ENCODE measurements around the gene TRIM13. TPM values are rescaled to one million over a fixed set of nuclear protein-coding genes. Genes with fewer than 3 reads are reported as not detected.
A peak's percentile ranks its signal among the peaks of the same experiment; 100 is the strongest.

TRIM13 gene
- total RNA-seq, 2 donors from 2014 or later = 18.0 to 20.9 TPM

DNA sequence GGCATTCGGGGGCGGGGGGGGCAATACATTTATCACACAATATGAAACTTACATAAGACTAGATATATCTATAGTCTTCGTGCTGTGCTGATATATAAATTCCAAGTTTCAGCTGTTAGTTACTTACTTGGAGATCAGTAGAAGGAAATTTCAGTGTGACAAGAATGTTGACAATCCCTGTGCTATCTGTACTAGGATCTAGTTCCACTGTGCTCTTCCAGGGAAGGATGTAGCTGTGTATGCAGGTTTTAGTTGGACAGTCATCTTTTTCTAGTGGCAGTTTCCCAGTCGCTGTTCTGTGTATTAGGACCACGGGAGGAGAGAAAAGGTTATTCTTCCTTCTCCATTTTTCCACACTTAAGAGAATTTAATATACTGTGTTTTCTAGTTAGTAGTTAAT lies 3.2 kb upstream of the TRIM13 start:
- DNase-seq (ENCODE audit: low spot score) = no peak
- intact Hi-C loops (cut with DNase I) = no loop called here

- intact Hi-C loops (cut with DNase I) = loop anchor here in 1 of 2 donors (5.0 kb wide), 2 partner anchors 87 to 127 kb away; no protein-coding TSS in a partner anchor
These were observed 1.2 kb upstream of the TRIM13 start for GRCh38 chr13:49995625-49996101.

GRCh38 chr13:49996161-49996915 lies 504 bp upstream of the TRIM13 start:
- DNase-seq (ENCODE audit: low spot score) = peak; percentile 97
- intact Hi-C loops (cut with DNase I) = loop anchor here in 1 of 2 donors (5.0 kb wide), 2 partner anchors 86 to 126 kb away; no protein-coding TSS in a partner anchor

More at GRCh38 chr13:49995625-49996101, 1.2 kb upstream of the TRIM13 start:
- DNase-seq (ENCODE audit: low spot score) = no peak

DNA sequence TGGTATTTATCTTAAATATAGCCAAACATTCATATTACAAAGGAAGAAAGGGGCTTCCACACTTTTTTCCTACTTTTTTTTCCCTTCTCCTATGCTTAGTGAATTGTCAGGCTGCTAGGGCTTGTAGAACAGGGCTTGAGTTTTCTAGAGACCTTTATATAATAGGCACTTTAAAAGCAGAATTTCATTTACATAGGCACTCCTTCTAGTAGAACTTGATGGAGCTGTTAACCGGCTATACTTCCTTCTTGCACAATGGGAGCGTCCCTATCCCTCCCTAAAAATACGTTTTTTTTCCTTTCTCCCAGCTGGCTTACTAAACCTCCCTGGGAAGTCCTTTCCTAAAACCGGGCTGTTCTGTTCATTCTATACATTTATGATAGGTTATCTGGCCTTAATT lies 1.1 kb downstream of the TRIM13 start:
- intact Hi-C loops (cut with DNase I) = loop anchor here in 1 of 2 donors (5.0 kb wide), 2 partner anchors 84 to 124 kb away; no protein-coding TSS in a partner anchor
- DNase-seq (ENCODE audit: low spot score) = no peak

GRCh38 chr13:49998714-49999624 lies 2.1 kb downstream of the TRIM13 start:
- DNase-seq (ENCODE audit: low spot score) = no peak
- intact Hi-C loops (cut with DNase I) = loop anchor here in 1 of 2 donors (5.0 kb wide), 2 partner anchors 83 to 123 kb away; no protein-coding TSS in a partner anchor

GRCh38 chr13:50001287-50001686 lies 4.4 kb downstream of the TRIM13 start:
- no peak for DNase-seq (ENCODE audit: low spot score)
- intact Hi-C loops (cut with DNase I) = no loop called here

- intact Hi-C loops (cut with DNase I) = no loop called here
- DNase-seq (ENCODE audit: low spot score) = no peak
These were observed 9.7 kb downstream of the TRIM13 start for GRCh38 chr13:50006426-50007135.

- DNase-seq (ENCODE audit: low spot score) = no peak
- intact Hi-C loops (cut with DNase I) = no loop called here
These were observed 14.6 kb downstream of the TRIM13 start for GRCh38 chr13:50011461-50011860.

DNA sequence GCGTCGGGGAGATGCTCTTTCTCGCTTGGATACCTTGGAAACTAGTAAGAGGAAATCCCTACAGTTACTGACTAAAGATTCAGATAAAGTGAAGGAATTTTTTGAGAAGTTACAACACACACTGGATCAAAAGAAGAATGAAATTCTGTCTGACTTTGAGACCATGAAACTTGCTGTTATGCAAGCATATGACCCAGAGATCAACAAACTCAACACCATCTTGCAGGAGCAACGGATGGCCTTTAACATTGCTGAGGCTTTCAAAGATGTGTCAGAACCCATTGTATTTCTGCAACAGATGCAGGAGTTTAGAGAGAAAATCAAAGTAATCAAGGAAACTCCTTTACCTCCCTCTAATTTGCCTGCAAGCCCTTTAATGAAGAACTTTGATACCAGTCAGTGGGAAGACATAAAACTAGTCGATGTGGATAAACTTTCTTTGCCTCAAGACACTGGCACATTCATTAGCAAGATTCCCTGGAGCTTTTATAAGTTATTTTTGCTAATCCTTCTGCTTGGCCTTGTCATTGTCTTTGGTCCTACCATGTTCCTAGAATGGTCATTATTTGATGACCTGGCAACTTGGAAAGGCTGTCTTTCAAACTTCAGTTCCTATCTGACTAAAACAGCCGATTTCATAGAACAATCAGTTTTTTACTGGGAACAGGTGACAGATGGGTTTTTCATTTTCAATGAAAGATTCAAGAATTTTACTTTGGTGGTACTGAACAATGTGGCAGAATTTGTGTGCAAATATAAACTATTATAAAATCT lies 15.7 kb downstream of the TRIM13 start:
- intact Hi-C loops (cut with DNase I) = no loop called here
- no peak for DNase-seq (ENCODE audit: low spot score)

- intact Hi-C loops (cut with DNase I) = no loop called here
- DNase-seq (ENCODE audit: low spot score) = no peak
These were observed 17.5 kb downstream of the TRIM13 start for GRCh38 chr13:50014386-50014785.

- intact Hi-C loops (cut with DNase I) = no loop called here
- DNase-seq (ENCODE audit: low spot score) = no peak
These were observed 18.4 kb downstream of the TRIM13 start, which contains the start of gene KCNRG for GRCh38 chr13:50015258-50015657. TSS of gene KCNRG (plus strand) at chr13:50015444. CDS start at chr13:50015494, 50 bp downstream.

DNA sequence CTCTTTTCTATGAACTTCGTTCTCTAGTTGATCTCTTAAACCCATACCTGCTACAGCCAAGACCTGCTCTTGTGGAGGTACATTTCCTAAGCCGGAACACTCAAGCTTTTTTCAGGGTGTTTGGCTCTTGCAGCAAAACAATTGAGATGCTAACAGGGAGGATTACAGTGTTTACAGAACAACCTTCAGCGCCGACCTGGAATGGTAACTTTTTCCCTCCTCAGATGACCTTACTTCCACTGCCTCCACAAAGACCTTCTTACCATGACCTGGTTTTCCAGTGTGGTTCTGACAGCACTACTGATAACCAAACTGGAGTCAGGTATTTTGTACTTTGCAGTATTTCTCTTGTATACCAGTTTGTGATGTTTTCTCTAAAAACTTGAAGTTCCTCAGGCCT lies 18.9 kb downstream of the TRIM13 start:
- DNase-seq (ENCODE audit: low spot score) = no peak

GRCh38 chr13:50016444-50016843 lies 19.6 kb downstream of the TRIM13 start:
- no peak for DNase-seq (ENCODE audit: low spot score)
- intact Hi-C loops (cut with DNase I) = no loop called here

More for the DNA sequence above, 18.9 kb downstream of the TRIM13 start:
- intact Hi-C loops (cut with DNase I) = no loop called here

GRCh38 chr13:50017819-50018218 lies 21.0 kb downstream of the TRIM13 start:
- no peak for DNase-seq (ENCODE audit: low spot score)
- intact Hi-C loops (cut with DNase I) = no loop called here

DNA sequence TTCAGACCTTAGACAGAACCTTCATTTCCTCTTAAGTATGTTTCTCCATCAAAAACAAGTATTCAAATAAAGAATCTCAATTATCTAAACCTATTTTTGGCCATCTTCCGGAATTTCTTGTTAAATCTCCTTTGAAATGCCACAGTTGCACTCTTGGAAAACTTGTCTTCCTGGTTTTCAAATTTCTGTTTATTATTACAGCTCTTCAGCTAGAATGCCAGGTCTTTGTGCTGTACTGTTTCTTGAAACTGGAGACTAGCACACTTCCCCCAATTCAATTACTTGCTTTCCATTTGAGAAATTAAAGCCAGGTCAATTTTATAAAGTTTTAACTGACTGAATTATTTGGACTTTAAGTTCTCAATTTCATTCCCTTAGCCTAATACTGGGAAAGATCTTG lies 28.6 kb downstream of the TRIM13 start:
- no peak for DNase-seq (ENCODE audit: low spot score)
- intact Hi-C loops (cut with DNase I) = no loop called here

GRCh38 chr13:50026788-50027473 lies 30.1 kb downstream of the TRIM13 start:
- DNase-seq (ENCODE audit: low spot score) = no peak
- intact Hi-C loops (cut with DNase I) = no loop called here

- intact Hi-C loops (cut with DNase I) = no loop called here
- DNase-seq (ENCODE audit: low spot score) = no peak
These were observed 33.5 kb downstream of the TRIM13 start for GRCh38 chr13:50030315-50030714.

DNA sequence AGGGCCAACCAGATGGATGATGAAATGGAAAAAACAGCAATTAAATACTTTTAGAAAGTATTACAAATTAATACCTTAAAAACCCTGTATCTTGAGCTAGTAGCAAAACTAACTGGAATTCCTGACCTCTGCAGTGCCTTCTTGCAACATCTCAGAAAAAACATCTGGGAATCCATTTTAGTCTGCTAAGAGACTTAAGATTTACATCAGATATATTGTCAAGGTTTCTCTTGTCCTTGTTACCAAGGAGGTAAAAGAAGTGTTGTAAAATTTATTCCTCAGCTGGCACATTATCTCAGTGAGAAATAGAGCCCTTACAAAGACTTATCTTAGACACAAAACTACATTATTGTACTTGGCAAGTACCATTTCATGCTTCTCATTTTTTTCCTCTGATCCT lies 36.9 kb downstream of the TRIM13 start:
- no peak for DNase-seq (ENCODE audit: low spot score)
- intact Hi-C loops (cut with DNase I) = no loop called here

Measured in posterior vena cava (tissue), 2 donors.